H1 (cell line): ENCODE measurements around the gene CDK15. TPM values are rescaled to one million over a fixed set of nuclear protein-coding genes. Genes with fewer than 3 reads are reported as not detected.

Experiments used
- CTCF ChIA-PET: fragments of 300-600 bp; sonication (Branson Sonifier 250); formaldehyde crosslinking; loops from one replicate; lab custom pipeline; 2021; ENCODE audit not compliant: partially characterized antibody; lab: Charles Lee
- POLR2A ChIA-PET: fragments of 300-600 bp; sonication (Branson Sonifier 250); formaldehyde crosslinking; loops from one replicate; lab custom pipeline; 2021; ENCODE audit warnings: inconsistent platforms; ENCODE audit not compliant: partially characterized antibody; lab: Charles Lee
- DNase-seq, 2 experiments: peaks; one replicate each; pipeline versions ENCODE4 v3.0.0 to v3.0.0-alpha.2; 2010 to 2022; ENCODE audit warnings: low spot score in 2 of 2, low read depth in 1 of 2, mixed read lengths in 1 of 2
- FAIRE-seq: peaks from 2 replicates; lab custom pipeline; 2011; peaks lifted over from hg19 to GRCh38; lab: Jason Lieb, UNC
- H2AFZ ChIP-seq: 2 replicates; pipeline ENCODE4 v1.8.1; 2012; ENCODE audit warnings: low read length, inconsistent platforms
- H2AK5ac ChIP-seq: 2 replicates; pipeline ENCODE4 v1.6.1; 2013; ENCODE audit warnings: low read depth, low read length
- H2BK120ac ChIP-seq: replicated peaks from 2 replicates; pipeline ENCODE3; 2013; ENCODE audit warnings: low read depth, low read length, inconsistent platforms
- H2BK12ac ChIP-seq: 2 replicates; pipeline ENCODE4 v1.6.1; 2013; ENCODE audit warnings: low read depth, low read length
- H2BK15ac ChIP-seq: 2 replicates; pipeline ENCODE4 v1.6.1; 2013; ENCODE audit warnings: low read length
- H2BK20ac ChIP-seq: 2 replicates; pipeline ENCODE4 v1.6.1; 2013; ENCODE audit warnings: low read length
- H2BK5ac ChIP-seq: 2 replicates; pipeline ENCODE4 v1.6.1; 2013; ENCODE audit warnings: low read depth, low read length
- H3K14ac ChIP-seq: 2 replicates; pipeline ENCODE4 v1.6.1; 2013; ENCODE audit warnings: inconsistent platforms; ENCODE audit not compliant: insufficient read length
- H3K18ac ChIP-seq: 2 replicates; pipeline ENCODE4 v1.6.1; 2013; ENCODE audit warnings: low read length; ENCODE audit errors: extremely low read depth
- H3K23ac ChIP-seq: 2 replicates; pipeline ENCODE4 v1.6.1; 2013; ENCODE audit warnings: inconsistent platforms; ENCODE audit not compliant: insufficient read length
- H3K23me2 ChIP-seq: 2 replicates; pipeline ENCODE4 v1.6.1; 2013; ENCODE audit warnings: low read depth, low read length
- H3K27ac ChIP-seq: 2 replicates; pipeline ENCODE4 v1.6.1; 2011; ENCODE audit warnings: low read depth, low read length, inconsistent platforms
- H3K27me3 ChIP-seq, 4 experiments: replicated peaks in 1 of 4; 1 replicate in 1 of 4; 2 replicates in 3 of 4; pipeline versions ENCODE4 v1.6.1 to v1.8.1; 2011 to 2013; ENCODE audit warnings: low read length in 3 of 4, mild to moderate bottlenecking in 3 of 4, inconsistent platforms in 2 of 4, mixed read lengths in 2 of 4, moderate library complexity in 1 of 4; ENCODE audit not compliant: control insufficient read depth in 3 of 4, insufficient read depth in 3 of 4; ENCODE audit errors: extremely low read depth in 1 of 4
- H3K36me3 ChIP-seq, 4 experiments: 2 replicates each; pipeline versions ENCODE4 v1.6.1 to v1.8.1; 2011 to 2013; ENCODE audit warnings: mild to moderate bottlenecking in 4 of 4, low read length in 3 of 4, moderate library complexity in 2 of 4, control low read depth in 1 of 4, inconsistent platforms in 1 of 4; ENCODE audit not compliant: insufficient read depth in 4 of 4, control insufficient read depth in 2 of 4
- H3K4ac ChIP-seq: replicated peaks from 2 replicates; pipeline ENCODE3; 2013; ENCODE audit warnings: low read length, low read depth, mixed read lengths, inconsistent platforms; ENCODE audit not compliant: insufficient read length
- H3K4me1 ChIP-seq, 4 experiments: replicated peaks in 1 of 4; 1 replicate in 1 of 4; 2 replicates in 3 of 4; pipeline versions ENCODE4 v1.6.1 to v1.8.1; 2011 to 2013; ENCODE audit warnings: low read length in 3 of 4, inconsistent platforms in 2 of 4, mixed read lengths in 1 of 4; ENCODE audit not compliant: insufficient read depth in 4 of 4, control insufficient read depth in 3 of 4
- H3K4me2 ChIP-seq, 2 experiments: 2 replicates each; pipeline versions ENCODE4 v1.6.1 to v1.8.1; 2011 to 2013; ENCODE audit warnings: low read depth in 2 of 2, low read length in 2 of 2, control low read depth in 1 of 2, inconsistent platforms in 1 of 2, mild to moderate bottlenecking in 1 of 2; ENCODE audit not compliant: insufficient read depth in 1 of 2
- H3K4me3 ChIP-seq, 4 experiments: fragments of 200-600, 300-600 bp in 1 of 4; sonication (generic), shearing (Covaris generic), sonication (Bioruptor Twin) in 1 of 4; 2 replicates each; pipeline versions ENCODE4 v1.5.1 to v1.8.1; 2011 to 2016; ENCODE audit warnings: low read length in 4 of 4, low read depth in 3 of 4, control low read depth in 2 of 4, inconsistent platforms in 2 of 4, mild to moderate bottlenecking in 2 of 4, mixed read lengths in 1 of 4, moderate library complexity in 1 of 4; ENCODE audit not compliant: insufficient read depth in 2 of 4; ENCODE audit errors: extremely low read depth in 1 of 4
- H3K56ac ChIP-seq: replicated peaks from 2 replicates; pipeline ENCODE3; 2013; ENCODE audit warnings: low read depth, mild to moderate bottlenecking, mixed read lengths, low read length, inconsistent platforms; ENCODE audit not compliant: insufficient read length
- H3K79me1 ChIP-seq: 2 replicates; pipeline ENCODE4 v1.6.1; 2013; ENCODE audit warnings: low read depth, low read length, control low read depth
- H3K79me2 ChIP-seq, 2 experiments: 2 replicates each; pipeline versions ENCODE4 v1.6.1 to v1.8.1; 2012 to 2013; ENCODE audit warnings: low read length in 2 of 2, mild to moderate bottlenecking in 2 of 2, inconsistent platforms in 1 of 2; ENCODE audit not compliant: insufficient read depth in 2 of 2, control insufficient read depth in 1 of 2
- H3K9ac ChIP-seq, 4 experiments: replicated peaks in 1 of 4; 1 replicate in 1 of 4; 2 replicates in 3 of 4; pipeline versions ENCODE4 v1.6.1 to v1.8.1; 2011 to 2013; ENCODE audit warnings: low read depth in 3 of 4, low read length in 3 of 4, control low read depth in 2 of 4, mild to moderate bottlenecking in 2 of 4, moderate library complexity in 2 of 4, inconsistent platforms in 1 of 4; ENCODE audit errors: extremely low read depth in 1 of 4
- H3K9me3 ChIP-seq, 2 experiments: 2 replicates each; pipeline versions ENCODE4 v1.6.1 to v1.8.1; 2012 to 2013; ENCODE audit warnings: mild to moderate bottlenecking in 2 of 2, moderate library complexity in 2 of 2, control low read depth in 1 of 2, inconsistent platforms in 1 of 2, low read depth in 1 of 2, low read length in 1 of 2, mixed read lengths in 1 of 2; ENCODE audit not compliant: insufficient read depth in 2 of 2
- H4K20me1 ChIP-seq, 2 experiments: replicated peaks in 1 of 2; 2 replicates each; pipeline versions ENCODE3 to v1.8.1; 2011 to 2013; ENCODE audit warnings: inconsistent platforms in 2 of 2, low read length in 2 of 2, mild to moderate bottlenecking in 1 of 2; ENCODE audit not compliant: insufficient read depth in 2 of 2, control insufficient read depth in 1 of 2
- H4K5ac ChIP-seq: 2 replicates; pipeline ENCODE4 v1.6.1; 2013; ENCODE audit warnings: low read length, low read depth, mixed read lengths, inconsistent platforms; ENCODE audit not compliant: insufficient read length
- H4K8ac ChIP-seq: 2 replicates; pipeline ENCODE4 v1.8.0; 2013; ENCODE audit warnings: mild to moderate bottlenecking, moderate library complexity, low read length, inconsistent platforms; ENCODE audit not compliant: insufficient read depth; ENCODE audit errors: extremely low read depth
- H4K91ac ChIP-seq: replicated peaks from 2 replicates; pipeline ENCODE3; 2013; ENCODE audit warnings: low read length, mixed read lengths, inconsistent platforms; ENCODE audit not compliant: insufficient read length
- EP300 ChIP-seq, 2 experiments: IDR thresholded peaks; 1 replicate in 1 of 2; 2 replicates in 1 of 2; pipeline ENCODE4 v1.6.1; 2011 to 2012; ENCODE audit warnings: low read depth in 2 of 2, low read length in 2 of 2, mild to moderate bottlenecking in 2 of 2, borderline replicate concordance in 1 of 2, inconsistent platforms in 1 of 2, moderate library complexity in 1 of 2
- FOSL1 ChIP-seq: IDR thresholded peaks from 2 replicates; pipeline ENCODE4 v1.6.1; 2011; ENCODE audit warnings: mild to moderate bottlenecking, low read depth, low read length, moderate library complexity; ENCODE audit not compliant: insufficient read depth
- GTF2F1 ChIP-seq: IDR thresholded peaks from 2 replicates; pipeline ENCODE4 v1.6.1; 2012; ENCODE audit warnings: low read depth, low read length, improper control_type of control experiment, borderline replicate concordance
- HDAC6 ChIP-seq: IDR thresholded peaks from one replicate; pipeline ENCODE4 v1.7.1; 2012; ENCODE audit warnings: low read depth, mild to moderate bottlenecking, inconsistent platforms, low read length, moderate library complexity
- KDM4A ChIP-seq: IDR thresholded peaks from one replicate; pipeline ENCODE4 v1.7.1; 2012; ENCODE audit warnings: low read depth, mild to moderate bottlenecking, moderate library complexity, low read length, inconsistent platforms; ENCODE audit not compliant: severe bottlenecking
- PHF8 ChIP-seq: fragments of 200-600 bp; sonication (generic); conservative IDR thresholded peaks from 2 replicates; pipeline ENCODE4 v1.7.1; 2012; ENCODE audit warnings: low read depth, mild to moderate bottlenecking, inconsistent platforms, low read length, moderate library complexity
- TAF1 ChIP-seq: IDR thresholded peaks from 2 replicates; pipeline ENCODE4 v1.6.1; 2011; ENCODE audit warnings: mild to moderate bottlenecking, low read depth, low read length
- TAF7 ChIP-seq: optimal IDR thresholded peaks from 2 replicates; pipeline ENCODE3; 2011; ENCODE audit warnings: low read depth, mild to moderate bottlenecking, inconsistent platforms, low read length, moderate library complexity, borderline replicate concordance
- ZNF274 ChIP-seq: IDR thresholded peaks from 2 replicates; pipeline ENCODE4 v1.7.0; 2012; ENCODE audit warnings: low read length, borderline replicate concordance; ENCODE audit errors: extremely low read depth
- WGBS, 2 experiments: shearing (Covaris generic) in 1 of 2; methylation state at CpG; one replicate each; pipeline versions ENCODE4 v1.1.6 to v1.1.7; 2013 to 2015; ENCODE audit warnings: low lambda C conversion rate in 2 of 2, mixed read lengths in 2 of 2, inconsistent platforms in 1 of 2, low coverage in 1 of 2, missing lambda C conversion rate in 1 of 2; ENCODE audit not compliant: insufficient replicate concordance in 2 of 2, insufficient coverage in 1 of 2, insufficient read length in 1 of 2; ENCODE audit errors: extremely low coverage in 1 of 2, missing lambda C conversion rate in 1 of 2; 5-methylcytosine and 5-hydroxymethylcytosine counted together
- polyA plus RNA-seq, 7 experiments: library from polyadenylated mRNA; depleted of rRNA in 3 of 7; stranded (reverse) in 5 of 7; unstranded in 2 of 7; fragments of >200 nt in 5 of 7; fragments of 200-250 nt in 2 of 7; gene quantifications; 1 replicate in 5 of 7; 2 replicates in 1 of 7; 4 replicates in 1 of 7; pipeline versions ENCODE4 v1.2.1 to v1.2.3, GENCODE V29; 2011 to 2013; ENCODE audit warnings: missing spikeins in 2 of 7, mixed read lengths in 2 of 7
- total RNA-seq: library from RNA; stranded (reverse); fragmentation: NEBNext Ultra II Directional; extraction: Animal tissue kit (Norgen Biotek cat#: 25700); gene quantifications from 2 replicates; pipeline ENCODE4 v1.2.1, GENCODE V29; 2021
- TF ChIP-seq, protein P1 (sequence below): IDR thresholded peaks from 2 replicates; pipeline ENCODE4 v1.6.1; 2012; ENCODE audit warnings: low read length, inconsistent platforms

Gene CDK15
- total and polyA plus RNA-seq, 2 of the 8 experiments (the other 6 are each of a cell fraction or from before 2014, with no cell fraction given) = 0.03 TPM; not detected in 1

DNA sequence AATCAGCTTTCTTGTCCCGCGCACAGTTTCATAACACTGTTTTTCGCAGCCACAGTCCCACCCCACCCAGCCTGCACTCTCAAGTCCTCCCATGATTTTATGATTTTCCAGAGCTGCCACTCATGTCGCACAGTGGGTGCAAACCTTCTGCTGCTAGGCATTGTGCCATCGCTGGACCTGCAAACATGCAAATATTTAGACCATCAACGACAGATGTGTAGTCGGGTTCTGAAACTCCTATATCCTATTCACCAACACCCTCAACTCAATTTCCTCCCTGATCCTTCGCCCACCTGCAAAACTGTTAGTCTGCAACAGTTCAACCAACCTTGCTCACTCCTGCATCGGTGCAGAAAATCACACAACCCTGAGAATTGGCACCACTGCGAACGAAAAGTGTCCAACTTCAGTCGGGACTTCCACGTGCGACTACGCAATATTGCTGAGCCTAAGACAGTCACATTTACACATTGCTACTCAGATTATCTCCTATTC is 24.7 kb upstream of the CDK15 start:
- POLR2A ChIA-PET = interaction anchor here (1.1 to 1.5 kb wide), 5 partner anchors 10 to 250 kb away, joined by 3 to 9 read pairs (median 4); no protein-coding TSS in a partner anchor
- Histone ChIP-seq H3K18ac (no peak overlapping the region), H3K79me1 (no peaks in the 10 kb centered on the region; the same call in 1 of the 2 replicates), H2BK12ac (peak overlapping the region; percentile 0; the same call in 1 of the 2 replicates), H4K91ac (peak overlapping the region; percentile 58), H3K4me3 (peak overlapping the region; percentile 87 to 93 (median 88)), H2AFZ (peak overlapping the region; percentile 99), H3K23ac (no peak overlapping the region), H3K27ac (peak overlapping the region; percentile 78), H3K14ac (no peak overlapping the region), H2BK20ac (no peak overlapping the region), H4K5ac (peak overlapping the region; percentile 44), H3K36me3 (no peaks in the 10 kb centered on the region), H3K4me1 (peaks cover 0 to 7% (median 3%) of the 10 kb centered on the region in 4 experiments; a peak in 4 of 7 replicates), H4K8ac (peak overlapping the region; percentile 81), H3K56ac (no peak overlapping the region), H3K9ac (peak overlapping the region; percentile 70 to 78 (median 74)), H3K4ac (no peak overlapping the region), H2AK5ac (no peak overlapping the region), H3K27me3 (no peaks in the 10 kb centered on the region), H3K9me3 (no peaks in the 10 kb centered on the region), H4K20me1 (no peaks in the 10 kb centered on the region), H3K79me2 (peaks cover 0 to 36% of the 10 kb centered on the region in 2 experiments; a peak in 3 of 4 replicates), H3K4me2 (peak overlapping the region; percentile 72 to 96), H2BK5ac (peak overlapping the region; percentile 90; the same call in 1 of the 2 replicates), H2BK120ac (no peak overlapping the region), H2BK15ac (no peak overlapping the region), H3K23me2 (peaks cover 14% of the 10 kb centered on the region)
- 18% methylated on average over 15 of the region's 15 CpGs; no CpG with 5 or more reads in 1 of the 2 experiments for WGBS, 2 experiments
- FAIRE-seq (no peak), DNase-seq (peak in 1 of 2 experiments; percentile 50)
- CTCF ChIA-PET = no interaction called here
- no peak for TF ChIP-seq EP300 (IDR thresholded peaks at IDR 0.05; ENCODE audit: borderline replicate concordance in 1 of 2, low read depth in 2 of 2, low read length in 2 of 2)
- no peak for TF ChIP-seq FOSL1
- no peak for TF ChIP-seq TAF7
- TF ChIP-seq KDM4A = peak; percentile 13
- no peak for TF ChIP-seq GTF2F1
- TF ChIP-seq PHF8 = 0 out of 2 replicates have a peak, but pooled peaks have one; percentile 29
- TF ChIP-seq, protein P1, sequence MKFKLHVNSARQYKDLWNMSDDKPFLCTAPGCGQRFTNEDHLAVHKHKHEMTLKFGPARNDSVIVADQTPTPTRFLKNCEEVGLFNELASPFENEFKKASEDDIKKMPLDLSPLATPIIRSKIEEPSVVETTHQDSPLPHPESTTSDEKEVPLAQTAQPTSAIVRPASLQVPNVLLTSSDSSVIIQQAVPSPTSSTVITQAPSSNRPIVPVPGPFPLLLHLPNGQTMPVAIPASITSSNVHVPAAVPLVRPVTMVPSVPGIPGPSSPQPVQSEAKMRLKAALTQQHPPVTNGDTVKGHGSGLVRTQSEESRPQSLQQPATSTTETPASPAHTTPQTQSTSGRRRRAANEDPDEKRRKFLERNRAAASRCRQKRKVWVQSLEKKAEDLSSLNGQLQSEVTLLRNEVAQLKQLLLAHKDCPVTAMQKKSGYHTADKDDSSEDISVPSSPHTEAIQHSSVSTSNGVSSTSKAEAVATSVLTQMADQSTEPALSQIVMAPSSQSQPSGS = no peak
- TF ChIP-seq ZNF274 = no peak
- no peak for TF ChIP-seq TAF1
- no peak for TF ChIP-seq HDAC6
